GM12865 (cell line): ENCODE data around the gene TAOK1.

ENCODE experiments used
- DNase-seq: peaks from one replicate; pipeline ENCODE4 v3.0.0; 2010; ENCODE audit warnings: low read depth
- H3K4me3 ChIP-seq: 2 replicates; pipeline ENCODE4 v1.5.1; 2011; ENCODE audit warnings: mild to moderate bottlenecking, low read depth, low read length, control low read depth
- CTCF ChIP-seq: IDR thresholded peaks from 2 replicates; pipeline ENCODE4 v1.5.1; 2011; ENCODE audit warnings: low read length, control low read depth, low read depth, inconsistent platforms; ENCODE audit not compliant: insufficient read depth; ENCODE audit errors: missing control alignments

TAOK1 gene

GRCh38 chr17:29379084-29379991, 10.8 kb upstream of the TAOK1 start:
- no peak overlapping the region for H3K4me3 ChIP-seq
- DNase-seq: no peak
- TF ChIP-seq CTCF: no peak

- no peak overlapping the region for H3K4me3 ChIP-seq
- TF ChIP-seq CTCF: no peak
These were observed 6.5 kb upstream of the TAOK1 start for GRCh38 chr17:29383686-29384085.

GRCh38 chr17:29384901-29385300, 5.3 kb upstream of the TAOK1 start:
- no peak for TF ChIP-seq CTCF
- no peak overlapping the region for H3K4me3 ChIP-seq
- no peak for DNase-seq

More at GRCh38 chr17:29383686-29384085, 6.5 kb upstream of the TAOK1 start:
- DNase-seq: no peak

GRCh38 chr17:29386760-29387159, 3.4 kb upstream of the TAOK1 start:
- no peak overlapping the region for H3K4me3 ChIP-seq
- no peak for DNase-seq
- TF ChIP-seq CTCF: no peak

GRCh38 chr17:29388937-29389336, 1.2 kb upstream of the TAOK1 start:
- H3K4me3 ChIP-seq: no peak overlapping the region
- DNase-seq: no peak
- no peak for TF ChIP-seq CTCF

- H3K4me3 ChIP-seq: peak overlapping the region; percentile 92
- peak; percentile 18 for DNase-seq
- no peak for TF ChIP-seq CTCF
These were observed 878 bp downstream of the TAOK1 start for GRCh38 chr17:29390851-29391631.

- TF ChIP-seq CTCF: no peak
- no peak overlapping the region for H3K4me3 ChIP-seq
- no peak for DNase-seq
These were observed 3.3 kb downstream of the TAOK1 start for GRCh38 chr17:29393436-29393835.
